ENCODE results near the gene SUMF1.
"Not testable (repeated sequence)": the region's sequence is repeated elsewhere in the genome, so short reads cannot be mapped to it uniquely, and the experiment has no call there.

Gene SUMF1

DNA sequence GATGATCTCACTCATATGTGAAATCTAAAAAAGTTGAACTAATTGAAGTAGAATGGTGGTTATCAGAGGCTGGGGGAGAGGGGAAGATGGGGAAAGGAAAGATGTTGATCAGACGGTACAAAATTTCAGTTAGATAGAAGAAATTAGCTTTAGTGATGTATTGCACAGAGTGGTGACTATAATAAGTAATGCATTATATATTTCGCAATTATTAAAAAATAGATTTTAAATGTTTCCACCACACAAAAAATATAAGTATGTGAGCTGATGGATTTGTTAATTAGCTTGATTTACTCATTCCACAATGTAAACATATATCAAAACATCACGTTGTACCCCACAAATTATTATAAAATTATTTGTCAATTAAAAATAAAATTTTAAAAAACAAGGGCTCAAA, 8.1 kb downstream of the SUMF1 start:
- DNase-seq, result no peak

DNA sequence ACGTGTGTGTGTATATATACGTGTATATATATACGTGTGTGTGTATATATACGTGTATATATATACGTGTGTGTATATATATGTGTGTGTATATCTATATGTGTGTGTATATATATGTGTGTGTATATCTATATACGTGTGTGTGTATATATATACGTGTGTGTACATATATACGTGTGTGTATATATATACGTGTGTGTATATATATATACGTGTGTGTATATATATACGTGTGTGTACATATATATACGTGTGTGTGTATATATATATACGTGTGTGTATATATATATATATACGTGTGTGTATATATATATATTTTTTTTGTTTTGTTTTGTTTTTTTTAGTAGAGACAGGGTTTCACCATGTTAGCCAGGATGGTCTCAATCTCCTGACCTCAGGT, 10.3 kb downstream of the SUMF1 start:
- not testable (repeated sequence) for DNase-seq

DNA sequence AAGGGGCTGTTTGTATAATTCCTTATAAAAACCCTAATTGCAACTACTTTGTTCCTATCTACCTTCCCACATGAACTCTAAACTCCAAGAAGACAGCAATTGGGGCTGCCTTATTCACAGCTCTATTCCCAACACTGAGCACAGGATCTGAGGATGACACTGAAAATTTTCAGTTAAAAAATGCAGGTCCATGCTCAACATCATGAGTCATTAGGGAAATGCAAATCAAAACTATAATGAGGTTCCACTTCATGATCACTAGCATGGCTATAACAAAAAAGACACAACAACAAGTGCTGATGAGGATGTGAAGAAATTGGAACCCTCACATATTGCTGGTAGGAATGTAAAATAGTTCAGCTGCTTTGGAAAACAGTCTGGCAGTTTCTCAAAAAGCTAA, 12.9 kb downstream of the SUMF1 start:
- DNase-seq, result no peak

DNA sequence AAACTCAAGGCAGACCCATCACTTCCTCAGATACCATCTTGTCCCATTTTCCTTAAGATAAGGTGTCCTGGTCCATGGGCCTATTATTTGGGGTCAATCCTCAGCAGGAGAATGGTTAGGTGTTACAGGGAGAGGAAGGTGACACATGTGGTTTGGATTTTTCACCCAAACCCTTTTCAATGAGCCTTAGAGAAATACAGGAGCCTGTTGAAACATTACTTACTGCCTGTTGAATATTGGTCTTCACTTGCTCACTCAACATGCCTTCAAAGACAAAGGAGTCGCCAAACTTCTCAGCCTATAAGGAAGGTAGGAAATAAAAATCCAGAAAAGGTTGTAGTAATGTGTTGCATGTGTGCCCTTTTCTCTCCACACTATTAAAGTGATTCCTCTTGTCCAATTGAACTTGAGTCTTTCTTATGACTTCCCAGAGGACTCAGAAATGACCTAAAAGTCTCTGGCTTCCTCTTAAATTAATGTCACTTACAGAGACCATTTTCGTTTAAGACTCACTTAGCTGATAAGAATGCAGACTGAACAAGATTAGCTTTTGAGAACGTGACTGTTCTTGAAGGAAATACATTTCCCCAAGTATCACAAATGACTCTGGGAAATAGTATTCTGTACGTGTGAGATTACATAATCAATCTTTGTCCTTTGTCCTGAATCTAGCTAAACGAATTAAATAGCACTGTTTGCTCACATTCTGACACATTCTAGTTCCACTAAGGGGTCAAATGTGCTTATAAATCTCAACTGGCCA, 17.8 kb downstream of the SUMF1 start:
- no peak for DNase-seq

DNA sequence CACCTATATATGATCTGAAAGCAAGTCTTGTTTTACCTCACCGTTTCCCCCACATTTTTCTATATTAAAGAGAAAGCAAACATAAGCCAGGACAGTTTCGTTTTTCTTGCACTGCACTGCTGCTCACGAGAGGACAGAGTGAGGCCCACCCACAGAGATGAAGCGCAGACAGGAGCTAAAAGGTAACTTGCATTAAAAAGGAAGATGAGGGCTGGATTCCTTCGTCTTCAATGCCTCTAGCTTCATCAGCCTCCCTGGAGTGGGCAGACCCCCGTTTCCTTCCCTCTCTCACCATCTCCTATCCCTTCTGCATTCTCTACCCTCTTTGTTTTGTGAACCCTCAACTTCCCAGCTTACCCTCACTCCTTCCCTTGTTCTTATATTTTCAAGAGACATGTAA, 18.9 kb downstream of the SUMF1 start:
- no peak for DNase-seq

DNA sequence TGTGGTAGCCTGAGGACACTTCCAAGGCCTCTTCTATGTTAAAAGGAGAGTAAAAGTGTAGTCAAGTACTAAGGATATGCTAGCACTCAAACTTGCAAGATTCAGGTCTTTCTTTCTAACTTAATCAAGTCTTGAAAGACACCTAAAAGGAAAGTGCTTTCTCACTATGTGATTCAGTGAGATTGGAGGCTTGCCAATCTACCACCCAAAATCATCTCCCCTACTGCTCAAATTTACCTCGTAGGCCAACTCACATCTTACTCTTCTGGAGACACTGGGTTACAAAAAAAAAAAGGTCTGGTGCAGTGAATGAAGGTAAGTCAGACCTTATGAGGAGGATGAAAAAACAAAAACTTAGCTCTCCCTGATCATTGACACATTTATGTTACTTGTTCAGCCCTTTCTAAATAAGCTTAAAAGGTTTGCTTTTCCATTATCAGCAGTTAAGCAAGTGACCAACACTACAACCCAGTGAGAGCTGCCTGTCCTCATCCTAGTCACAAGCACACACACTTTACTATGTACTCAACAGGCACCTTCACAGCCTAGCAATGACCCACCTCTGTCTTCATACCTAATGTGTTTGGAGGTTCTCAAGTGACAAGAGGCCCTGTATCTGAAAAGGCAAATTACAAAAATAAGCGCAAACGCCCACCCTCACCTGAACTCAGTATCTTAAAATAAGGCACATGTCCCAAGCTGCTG, 19.6 kb downstream of the SUMF1 start:
- no peak for DNase-seq

DNA sequence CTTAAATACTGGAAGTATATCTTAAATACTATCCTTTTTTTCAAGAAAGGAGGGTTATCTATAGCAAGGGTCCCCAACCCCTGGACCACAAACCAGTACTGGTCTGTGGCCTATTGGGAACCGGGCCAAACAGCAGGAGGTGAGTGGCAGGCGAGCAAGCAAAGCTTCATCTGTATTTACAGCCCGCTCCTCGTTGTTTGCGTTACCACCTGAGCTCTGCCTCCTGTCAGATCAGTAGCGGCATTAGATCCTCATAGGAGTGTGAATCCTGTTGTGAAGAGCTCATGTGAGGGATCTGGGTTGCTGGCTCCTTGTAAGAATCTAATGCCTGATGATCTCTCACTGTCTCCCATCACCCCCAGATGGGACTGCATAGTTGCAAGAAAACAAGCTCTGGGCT, 26.1 kb downstream of the SUMF1 start:
- no peak for DNase-seq

DNA sequence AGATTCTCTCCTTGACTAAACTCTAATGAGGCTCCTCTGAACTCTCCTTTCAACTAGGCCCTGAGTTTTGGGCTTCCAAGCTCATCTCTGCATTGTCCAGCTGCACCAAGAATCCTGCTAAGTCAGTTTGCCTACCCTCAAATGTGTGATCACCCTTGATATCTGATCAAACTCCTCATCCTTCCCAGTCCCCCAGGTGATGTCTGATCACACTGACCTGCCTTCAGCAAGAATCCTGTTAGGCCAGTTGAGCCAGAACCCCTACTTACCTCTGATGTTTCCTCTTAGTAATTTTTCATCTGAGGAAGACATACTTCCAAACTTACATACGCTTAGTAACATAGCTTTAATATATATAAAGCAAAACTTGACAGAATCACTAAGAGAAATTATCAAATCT, 28.8 kb downstream of the SUMF1 start:
- DNase-seq, result no peak

DNA sequence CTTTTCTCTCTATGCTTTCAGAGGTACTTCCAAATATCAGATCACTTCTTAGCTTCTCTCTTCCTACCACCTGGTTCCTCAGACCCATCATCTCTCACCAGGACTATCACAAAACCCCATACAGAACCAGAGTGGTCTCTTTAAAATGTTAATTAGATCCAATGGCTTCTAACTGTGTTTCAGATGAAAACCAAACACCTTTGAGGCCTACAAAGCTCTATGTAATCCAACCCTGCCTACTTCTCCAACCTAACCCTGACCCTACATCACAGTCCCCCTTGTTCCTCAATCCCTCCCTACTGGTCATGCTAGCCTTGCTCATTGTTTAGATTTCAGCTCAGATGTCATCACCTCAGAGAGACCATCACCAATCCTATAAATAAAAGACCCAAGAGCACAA, 34.8 kb downstream of the SUMF1 start:
- no peak for DNase-seq

DNA sequence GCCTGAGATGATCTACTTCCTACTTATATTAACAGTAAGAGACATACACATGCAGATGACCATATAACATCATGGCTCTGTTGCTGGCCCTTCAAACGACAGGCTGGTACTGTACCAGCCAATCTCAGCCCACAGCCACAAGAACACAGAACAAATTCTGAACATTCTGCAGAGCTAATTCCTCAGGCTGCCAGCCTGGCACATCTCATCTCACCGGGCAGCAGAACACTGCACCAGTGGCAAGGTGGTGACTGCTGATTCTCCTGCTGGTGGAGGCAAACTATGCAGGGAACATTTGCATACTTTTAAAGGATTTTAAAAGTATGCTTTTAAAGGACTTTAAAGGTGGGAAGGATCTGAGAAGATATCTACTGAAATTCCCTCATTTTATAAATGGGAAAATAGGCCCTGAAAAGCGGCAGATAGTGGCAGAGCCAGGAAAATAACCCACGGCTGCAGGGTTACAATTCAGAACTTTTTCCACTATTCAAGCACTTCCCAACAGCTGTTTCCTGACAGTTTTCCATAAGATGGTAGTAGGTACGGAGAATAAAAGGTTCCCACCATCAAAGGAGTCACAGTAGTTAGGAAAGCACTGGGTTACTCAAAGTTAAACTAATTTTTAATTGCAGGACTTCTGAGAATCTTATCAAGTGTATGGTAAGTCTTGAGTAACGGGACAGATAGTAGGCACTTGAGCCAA, 37.3 kb downstream of the SUMF1 start:
- DNase-seq, result no peak

DNA sequence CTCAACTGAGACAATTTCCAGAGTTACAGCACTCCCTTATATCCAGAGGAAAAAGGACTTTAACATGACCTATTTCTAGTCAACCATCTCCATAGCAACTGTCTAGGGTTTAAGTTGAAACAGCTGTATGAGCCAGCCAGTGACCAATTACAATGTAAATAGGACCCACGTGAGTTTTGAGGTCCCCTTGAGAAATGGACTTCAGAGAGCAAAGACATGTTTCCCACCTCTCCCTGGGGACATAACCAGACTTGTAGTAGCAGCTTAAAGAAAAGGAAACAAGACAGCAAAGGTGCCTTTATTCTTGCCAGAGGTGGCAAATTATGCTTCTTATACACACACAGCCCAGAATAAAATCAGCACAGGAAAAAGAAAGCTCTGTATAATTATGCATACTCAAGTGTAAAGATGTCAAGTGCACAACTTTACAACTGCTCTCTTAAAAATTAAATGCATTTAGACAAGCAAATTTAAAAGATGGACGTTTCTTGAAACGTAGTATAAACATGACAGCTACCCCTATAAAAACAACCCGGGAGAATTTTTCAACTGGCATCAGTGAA, 40.2 kb downstream of the SUMF1 start:
- no peak for DNase-seq

DNA sequence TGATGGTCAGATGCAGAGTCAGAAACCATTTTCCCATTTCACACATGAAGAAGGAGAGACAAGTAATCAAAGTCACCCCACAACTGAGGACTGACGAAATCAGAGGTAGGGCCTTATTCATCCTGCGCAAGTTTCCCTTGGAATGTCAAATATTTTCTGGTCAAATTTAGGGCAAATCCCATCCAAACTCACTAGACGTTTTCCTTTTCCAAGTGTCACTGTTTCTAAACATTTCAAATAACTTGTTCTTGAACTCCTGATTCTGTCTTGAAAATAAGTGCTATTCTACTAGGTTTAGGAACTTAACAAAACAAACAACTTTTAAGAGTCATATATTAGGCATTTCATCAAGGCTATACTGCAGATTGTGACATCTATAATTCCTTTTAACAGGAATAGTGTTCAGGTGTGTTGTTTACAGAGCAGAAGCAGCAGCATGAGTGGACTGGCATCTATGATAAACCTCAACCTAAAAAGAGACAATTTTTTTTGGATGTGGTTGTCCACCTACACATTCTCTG, 40.7 kb downstream of the SUMF1 start:
- no peak for DNase-seq

DNA sequence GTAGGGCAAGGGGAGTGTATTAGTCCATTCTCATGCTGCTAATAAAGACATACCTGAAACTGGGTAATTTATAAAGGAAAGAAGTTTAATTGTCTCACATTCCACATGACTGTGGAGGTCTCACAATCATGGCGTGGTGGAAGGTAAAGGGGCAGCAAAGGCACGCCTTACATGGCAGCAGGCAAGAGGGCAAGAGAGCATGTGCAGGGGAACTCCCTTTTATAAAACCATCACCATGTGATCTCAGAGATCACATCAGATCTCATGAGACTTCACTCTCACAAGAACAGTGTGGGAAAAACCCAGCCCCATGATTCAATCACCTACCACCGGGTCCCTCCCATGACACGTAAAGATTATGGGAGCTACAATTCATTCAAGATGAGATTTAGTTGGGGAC, 41.4 kb downstream of the SUMF1 start:
- DNase-seq, result no peak

DNA sequence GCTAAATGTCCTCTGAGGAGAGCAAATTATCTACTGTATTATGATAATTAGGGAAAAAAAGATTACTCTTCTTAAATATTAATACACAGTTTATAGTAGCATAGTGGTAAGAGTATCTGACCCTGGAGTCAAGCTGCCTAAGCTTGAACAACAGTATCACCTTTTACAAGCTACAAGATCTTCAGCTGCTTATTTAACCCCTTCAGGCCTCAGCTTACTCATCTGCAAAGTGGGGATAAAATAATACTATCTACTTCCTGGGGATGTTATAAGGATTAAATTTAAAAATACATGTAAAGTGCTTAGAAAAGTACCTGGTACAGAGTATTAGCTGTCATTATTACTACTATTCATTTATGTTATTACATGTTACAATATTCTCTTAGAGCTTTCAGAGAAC, 42.0 kb downstream of the SUMF1 start:
- no peak for DNase-seq

DNA sequence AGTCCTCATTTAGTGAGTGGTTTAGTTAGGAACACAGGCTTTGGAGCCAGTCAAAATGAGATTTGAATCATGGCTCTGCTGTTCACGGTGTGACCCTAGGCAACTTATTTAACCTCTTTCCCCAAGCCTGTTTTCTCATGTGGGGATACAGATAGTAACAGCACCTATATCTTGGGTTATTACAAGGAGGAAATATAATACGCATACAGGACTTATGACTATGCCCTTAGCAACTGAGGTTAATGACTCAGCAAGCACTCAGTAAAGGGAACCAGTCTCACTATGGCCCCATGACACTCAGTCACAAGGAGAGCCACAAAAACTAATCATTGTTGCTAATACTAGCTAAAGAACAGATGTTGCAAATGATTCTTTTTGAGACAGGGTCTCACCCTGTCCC, 45.9 kb downstream of the SUMF1 start:
- DNase-seq, result peak; percentile 83

DNA sequence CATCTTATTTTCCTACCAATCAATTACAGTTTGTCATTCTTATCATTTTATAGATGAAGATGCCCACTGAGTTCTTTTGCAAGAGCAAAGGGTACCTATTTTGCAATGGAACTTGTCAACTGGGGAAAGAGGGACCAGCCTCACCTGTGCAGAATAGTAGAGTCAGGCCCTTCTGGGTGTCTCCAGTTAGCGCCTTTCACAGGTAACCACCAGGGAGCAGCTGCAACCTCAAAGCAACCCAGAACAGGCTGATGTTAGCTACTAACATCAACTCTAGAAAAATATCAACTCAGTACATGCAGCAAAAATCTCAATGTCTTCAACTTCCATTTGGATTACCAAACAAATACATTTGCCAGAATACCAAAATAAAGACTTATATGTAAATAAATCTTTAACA, 47.1 kb downstream of the SUMF1 start:
- no peak for DNase-seq

DNA sequence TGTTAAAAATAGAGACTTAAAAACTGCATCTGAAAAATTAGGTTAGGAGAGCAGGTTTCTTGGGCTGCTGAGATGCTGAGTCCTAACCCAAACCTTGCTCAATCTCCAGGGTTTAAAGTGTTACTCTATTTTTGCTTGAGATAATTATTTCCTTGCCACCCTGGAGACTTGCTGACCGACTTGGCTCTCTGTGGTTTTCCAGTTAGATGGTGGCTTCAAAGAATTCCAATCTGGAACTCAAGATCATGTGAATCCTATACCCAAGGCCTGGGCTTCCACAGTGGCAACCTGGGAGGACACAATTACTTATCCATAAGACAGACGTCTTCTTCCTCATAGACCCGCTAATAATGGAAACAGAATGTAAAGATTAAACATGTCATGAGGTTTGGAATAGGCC, 47.7 kb downstream of the SUMF1 start:
- no peak for DNase-seq

DNA sequence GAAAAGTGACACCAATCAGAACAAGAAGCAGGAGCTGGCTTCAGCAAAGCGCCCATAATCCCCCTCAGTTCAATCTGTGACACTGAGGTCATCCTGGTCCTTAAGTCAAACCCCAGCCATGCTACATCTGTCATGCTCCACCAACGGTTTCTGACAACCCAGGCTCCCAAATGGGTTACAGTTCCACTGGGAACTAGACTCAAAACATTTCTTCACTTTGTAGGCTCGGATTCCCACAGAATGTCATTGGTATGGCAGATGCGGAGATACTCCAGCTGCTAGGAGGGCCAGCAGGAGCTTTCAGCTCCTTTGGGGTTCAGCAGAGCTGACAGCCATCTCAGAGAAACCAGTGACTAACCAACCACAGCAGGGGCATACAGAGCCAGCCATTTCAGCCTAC, 48.9 kb downstream of the SUMF1 start:
- no peak for DNase-seq

DNA sequence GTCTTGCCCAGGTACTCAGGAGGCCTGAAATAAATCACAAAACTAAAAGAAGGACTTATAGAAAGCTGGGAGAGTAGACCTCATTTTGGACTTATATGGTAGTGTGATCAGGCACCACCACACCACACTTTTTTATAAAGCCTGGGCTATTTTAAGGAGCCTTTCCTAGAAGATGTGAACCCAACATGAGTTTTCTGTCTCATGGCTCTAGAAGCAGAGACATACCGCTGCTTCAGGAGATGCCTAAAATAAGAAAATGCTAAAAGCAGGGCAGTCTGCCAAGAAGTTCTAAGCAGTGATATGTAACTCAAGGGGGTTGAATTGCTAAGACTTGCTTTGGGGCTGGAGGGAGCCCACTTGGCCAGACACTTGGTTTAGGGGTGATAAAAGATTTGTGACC, 49.6 kb downstream of the SUMF1 start:
- no peak for DNase-seq

DNA sequence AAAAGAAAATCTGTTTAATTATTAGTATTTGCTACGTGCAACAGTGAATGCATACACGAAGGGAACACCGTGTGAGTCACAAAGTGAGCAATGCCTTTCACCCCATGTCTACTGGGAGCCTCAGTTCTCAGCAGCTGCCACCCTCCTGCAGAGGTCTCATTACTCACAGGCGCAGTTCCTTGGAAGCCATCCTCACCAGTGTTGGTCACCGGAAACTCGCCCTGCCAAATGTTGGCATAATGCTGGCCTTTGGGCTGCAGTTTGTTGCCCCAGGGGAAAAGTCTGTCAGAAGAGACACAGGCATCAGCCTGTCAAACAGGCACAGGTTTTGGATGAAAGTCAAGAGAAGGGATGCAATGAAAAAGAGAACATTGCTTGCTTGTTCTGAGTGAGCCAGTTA, 50.1 kb downstream of the SUMF1 start:
- DNase-seq, result no peak

DNA sequence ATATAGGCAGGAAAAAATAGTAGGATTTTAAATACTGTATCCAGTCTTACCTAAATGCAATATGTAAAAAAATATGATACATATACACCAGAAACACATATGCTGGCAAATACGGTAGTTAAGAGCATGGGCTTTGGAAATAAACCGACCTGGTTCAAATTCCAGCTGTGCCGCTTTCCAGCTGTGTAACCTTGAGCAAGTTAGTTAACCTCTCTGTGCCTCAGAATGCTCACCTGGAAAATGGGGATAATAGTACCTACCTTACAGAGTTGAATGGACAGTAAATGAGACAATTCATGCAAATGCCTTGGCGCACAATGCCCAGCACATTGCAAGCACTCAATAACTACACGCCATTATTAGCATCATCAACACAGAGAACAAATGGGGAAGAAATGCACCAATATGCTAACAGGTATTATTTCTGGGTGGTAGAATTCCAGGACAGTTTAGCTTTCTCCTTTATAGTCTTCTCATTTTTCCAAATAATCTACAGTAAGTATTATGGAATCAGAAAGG, 50.6 kb downstream of the SUMF1 start:
- no peak for DNase-seq

DNA sequence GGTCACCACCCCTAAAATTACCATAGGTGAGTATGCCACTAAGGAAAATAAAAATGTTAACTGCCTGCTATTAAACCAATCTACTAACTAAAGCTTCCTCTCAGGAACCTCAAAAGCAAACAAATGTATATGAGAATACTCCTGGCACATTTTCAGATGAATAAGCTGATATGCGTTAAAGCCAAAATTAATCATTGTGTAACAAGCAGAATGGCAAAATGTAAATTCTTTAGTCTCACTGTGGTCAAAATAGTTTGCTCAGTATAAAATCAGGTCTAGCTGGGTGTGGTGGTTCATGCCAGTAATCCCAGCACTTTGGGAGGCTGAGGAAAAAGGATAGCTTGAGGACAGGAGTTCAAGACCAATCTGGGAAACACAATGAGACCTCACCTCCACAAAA, 53.6 kb downstream of the SUMF1 start:
- no peak for DNase-seq

DNA sequence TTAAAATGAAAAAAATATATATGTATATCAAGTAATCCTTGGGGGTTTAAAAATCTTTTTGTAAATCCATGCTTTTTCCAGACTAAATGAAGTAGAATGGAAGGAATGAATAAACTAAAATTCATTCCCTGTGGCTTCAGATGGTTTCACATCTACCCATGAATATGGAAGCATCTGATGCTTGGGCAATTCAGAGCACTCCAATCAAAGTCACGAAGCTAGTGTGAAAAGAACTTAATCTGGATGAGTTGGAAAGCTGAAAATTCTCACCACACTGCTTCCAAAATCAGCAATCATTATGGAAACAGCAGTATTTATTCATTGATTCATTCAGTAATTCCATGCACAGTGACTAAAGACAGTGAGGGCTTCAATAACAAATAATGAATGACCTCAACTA, 55.2 kb downstream of the SUMF1 start:
- no peak for DNase-seq

All from MV-4-11 (cell line).